Kidney tubule cell (primary cell): Measurements from ENCODE around the gene C19orf38.
A peak's percentile ranks its signal among the peaks of the same experiment; 100 is the strongest.
"Not testable (repeated sequence)": the region's sequence is repeated elsewhere in the genome, so short reads cannot be mapped to it uniquely, and the experiment has no call there.

Experiments used
- DNase-seq: peaks from one replicate; pipeline ENCODE4 v3.0.0-alpha.2; 2018; ENCODE audit warnings: low spot score

The C19orf38 gene

DNA sequence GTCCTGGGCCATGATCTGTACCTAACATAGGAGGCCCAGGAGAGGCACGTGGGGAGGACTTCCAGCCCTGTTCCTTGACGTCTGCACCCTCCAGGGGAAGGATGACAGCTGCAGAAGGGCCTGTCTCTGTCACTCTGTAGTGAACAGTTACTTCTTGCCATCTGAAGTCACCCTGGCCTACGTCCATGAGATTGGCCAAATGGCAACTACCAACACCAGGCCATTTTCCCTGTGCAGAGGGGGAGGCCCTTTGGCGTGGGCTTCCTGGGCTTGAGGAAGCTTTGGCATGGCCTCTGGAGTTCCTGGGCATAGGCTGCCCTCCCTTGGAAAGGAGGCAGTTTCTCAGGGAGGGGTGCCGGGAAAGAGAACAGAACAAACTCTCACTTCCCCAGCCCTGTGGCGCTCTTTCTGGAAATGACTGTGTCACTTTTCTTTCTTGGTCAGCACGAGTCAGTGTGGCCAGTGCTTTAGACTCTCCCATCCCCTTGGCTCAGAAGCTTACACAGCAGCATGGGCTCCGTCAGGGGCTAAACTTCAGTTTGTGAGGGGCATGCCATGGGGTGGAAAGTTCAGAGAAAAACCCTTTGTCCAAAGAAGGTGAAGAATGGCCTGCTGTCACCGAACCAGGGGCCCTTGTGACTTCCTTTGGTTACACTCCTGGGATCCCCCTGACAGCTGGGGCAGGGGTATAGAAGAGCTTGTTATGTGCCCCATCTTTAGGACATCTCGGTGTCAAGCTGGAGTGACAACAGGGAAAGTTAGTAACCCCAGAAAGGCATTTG is 28.4 kb downstream of the C19orf38 start:
- DNase-seq, result no peak

DNA sequence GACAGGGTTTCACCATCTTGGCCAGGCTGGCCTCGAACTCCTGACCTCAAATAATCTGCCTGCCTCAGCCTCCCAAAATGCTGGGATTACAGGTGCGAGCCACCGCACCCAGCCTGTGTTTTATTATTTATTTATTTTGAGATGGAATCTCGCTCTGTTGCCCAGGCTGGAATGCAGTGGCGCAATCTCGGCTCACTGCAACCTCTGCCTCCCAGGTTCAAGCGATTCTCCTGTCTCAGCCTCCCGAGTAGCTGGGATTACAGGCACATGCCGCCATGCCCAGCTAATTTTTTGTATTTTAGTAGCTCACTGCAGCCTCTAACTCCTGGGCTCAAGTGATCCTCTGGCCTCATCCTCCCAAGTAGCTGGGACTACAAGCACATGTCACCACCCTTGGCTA is 29.4 kb downstream of the C19orf38 start:
- not testable (repeated sequence) for DNase-seq

DNA sequence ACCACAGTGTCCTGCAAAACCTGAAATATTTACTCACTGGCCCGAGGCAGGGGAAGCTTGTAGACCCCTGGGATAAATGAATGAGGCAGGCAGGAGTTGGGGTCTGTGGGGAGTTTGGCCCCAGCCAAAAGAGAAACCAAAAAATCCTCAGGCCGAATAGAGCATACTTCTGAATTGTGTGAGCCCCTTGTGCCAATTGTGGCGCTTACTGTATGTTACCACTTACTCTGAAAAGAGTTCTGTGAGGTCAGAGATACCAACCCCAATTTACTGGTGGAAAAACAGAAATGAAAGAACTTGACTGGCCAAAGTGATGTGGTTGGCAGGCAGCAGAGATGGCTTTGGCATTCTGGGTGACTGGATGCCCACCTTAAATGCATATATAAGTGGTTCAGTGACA is 30.0 kb downstream of the C19orf38 start:
- no peak for DNase-seq

DNA sequence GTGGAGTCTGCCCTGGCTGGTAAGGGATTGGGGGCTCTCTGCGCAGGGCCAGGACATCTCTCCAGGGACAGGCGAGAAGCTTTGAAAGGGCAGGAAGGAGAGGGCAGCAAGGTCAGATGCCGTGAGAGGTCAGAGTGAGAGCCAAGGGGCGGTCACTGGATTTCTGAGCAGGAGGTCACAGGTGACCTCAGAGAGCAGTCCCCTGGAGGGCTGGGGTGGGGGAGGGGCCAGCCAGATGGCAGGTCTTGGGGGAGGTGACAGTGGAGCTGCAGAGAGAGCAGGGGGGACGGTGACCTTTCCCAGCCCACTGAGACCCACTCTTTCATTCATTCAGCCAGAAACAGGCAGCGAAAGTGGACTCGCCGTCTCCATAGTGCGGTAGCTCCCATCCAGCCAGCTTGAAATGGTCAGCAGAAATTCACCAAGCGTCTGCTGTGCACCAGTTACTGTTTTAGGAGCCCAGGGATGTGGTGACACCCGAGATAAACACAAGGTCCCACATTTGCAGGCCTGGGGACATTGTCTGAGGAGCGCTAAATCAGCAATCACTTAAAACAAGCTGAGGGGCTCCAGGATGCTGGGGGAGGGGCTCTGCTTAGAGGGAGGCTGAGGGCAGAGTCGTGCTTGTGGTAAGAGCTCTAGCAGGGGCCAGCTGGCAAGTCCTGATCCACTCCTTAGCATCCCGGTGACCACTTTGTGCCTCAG is 33.3 kb downstream of the C19orf38 start:
- DNase-seq, result no peak

DNA sequence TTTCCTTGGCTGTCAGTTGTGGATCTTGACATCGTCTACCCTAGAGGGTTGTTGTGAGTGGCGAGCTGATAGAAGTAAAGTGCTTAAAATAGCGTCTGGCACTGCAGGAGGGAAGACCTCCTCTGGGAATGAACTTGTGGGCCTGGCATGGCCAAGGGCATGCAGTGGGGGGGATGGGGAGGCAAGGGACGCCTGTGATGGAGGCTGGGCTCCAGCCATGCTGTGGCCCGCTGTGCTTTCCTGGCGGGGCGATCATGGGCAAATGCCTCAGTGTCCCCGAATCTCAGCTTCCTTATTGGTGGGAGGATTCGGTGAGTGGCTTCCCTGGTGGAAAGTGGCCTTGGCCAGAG is 33.9 kb downstream of the C19orf38 start:
- DNase-seq, result no peak

DNA sequence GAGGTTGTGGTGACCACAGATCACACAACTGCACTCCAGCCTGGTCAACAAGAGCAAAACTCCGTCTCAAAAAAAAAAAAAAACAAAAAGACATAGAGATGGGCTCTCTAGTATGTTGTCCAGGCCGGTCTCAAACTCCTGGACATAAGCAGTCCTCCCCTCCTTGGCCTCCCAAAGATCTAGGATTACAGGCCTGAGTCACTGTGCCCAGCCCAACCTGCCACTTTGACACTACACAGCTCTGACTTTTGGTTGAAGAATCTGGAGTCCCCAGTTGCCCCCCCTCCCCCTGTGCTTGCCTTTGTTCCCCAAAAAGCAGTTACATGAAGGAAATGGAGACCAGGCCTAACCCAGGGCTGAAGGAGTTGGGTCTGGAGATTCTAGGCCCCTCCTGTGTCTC is 36.1 kb downstream of the C19orf38 start:
- no peak for DNase-seq

DNA sequence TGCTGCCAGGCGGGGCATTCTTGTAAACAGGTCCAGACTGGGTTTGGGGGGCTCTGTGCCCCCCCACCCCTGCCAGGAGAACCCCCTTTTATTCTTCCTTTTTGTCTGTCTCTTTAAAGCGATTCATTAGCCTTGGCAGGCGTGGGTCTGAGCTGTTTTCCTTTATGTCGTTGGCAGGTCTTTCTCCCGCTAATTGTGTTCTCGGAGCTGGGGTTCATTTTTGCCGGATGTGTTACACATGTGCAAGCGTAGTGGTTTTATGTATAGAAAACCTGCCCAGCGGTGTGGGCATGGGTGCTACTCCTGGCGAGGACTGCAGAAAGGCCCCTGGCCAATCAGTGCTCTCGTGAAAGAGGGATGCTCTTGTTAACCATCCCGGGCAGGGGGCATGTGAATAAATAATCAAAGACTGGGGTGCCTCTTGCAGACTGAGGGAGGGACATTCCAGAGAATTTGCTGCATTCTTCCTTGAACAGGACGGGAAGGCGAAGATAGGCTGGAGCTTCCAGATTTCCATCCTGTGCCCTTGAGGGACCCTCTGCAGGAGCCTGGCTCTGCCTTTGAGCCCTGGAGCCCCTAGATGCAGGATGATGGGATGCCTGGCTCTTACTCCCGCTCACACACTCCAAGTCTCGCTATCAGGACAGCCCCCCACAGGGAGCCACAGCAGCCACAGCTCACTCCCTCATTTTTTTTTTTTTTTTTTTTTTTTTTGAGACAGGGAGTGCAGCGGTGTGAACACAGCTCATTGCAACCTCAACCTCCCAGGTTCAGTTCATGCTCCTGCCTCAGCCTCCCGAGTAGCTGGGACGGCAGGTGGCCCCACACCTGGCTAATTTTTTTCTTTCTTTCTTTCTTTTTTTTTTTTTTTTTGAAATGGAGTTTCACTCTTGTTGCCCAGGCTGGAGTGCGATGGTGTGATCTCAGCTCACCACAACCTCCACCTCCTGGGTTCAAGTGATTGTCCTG is 37.3 kb downstream of the C19orf38 start:
- no peak for DNase-seq

DNA sequence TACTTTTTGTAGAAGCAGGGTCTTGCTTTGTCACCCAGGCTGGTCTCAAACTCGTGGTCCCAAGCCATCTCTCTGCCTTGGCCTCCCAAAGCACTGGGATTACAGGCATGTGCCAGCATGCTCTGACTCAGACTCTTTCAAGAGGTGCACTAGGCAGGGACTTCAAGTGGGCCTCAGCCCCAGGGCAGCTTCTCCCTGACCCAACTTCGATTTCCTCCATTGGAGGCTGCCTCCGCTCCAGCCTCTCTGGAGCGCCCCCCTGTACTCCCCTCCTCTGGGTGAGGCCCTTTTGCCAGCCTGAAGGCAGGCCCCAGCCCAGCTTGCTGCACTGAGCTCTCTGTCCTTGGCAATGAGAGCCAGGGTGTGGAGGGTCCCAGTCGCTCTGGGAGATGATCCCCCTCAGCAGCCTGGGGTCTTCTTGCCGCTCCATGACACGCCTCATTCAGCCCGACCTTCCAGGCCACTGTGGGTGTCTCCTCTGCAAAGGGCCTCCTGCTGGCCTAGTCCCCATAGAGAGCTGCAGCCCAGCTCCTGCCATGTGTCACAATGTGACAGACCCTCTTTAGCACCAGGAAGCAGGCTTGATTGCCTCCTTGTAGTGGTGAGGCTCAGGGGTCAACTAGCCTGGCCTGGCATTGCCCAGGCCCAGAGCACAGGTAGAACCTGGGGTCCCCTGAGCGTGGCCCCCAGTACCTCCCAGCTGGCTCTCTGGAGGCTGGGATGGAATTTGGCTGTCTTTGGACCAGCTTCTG is 39.6 kb downstream of the C19orf38 start:
- no peak for DNase-seq

DNA sequence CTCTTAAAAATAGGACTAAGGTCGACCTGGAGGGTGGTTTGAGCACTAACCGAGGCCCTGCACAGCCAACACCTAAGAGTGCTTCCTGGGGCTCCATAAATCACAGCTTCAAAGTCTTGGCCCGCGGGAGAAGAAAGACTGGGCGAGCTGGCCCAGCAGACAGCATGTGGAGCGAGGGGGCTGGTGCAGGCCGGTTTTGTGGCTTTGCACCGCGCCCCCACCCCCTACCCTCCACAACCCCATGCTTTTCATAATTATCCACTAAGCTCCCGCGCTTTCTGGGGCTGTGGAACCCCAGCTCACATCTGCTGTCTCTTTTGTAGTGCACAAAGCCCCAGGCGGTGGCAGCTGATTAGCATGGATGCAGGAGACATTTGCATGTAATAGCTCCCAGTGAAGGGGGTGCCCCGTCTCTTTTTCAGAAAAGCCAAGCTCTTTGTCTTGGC is 40.2 kb downstream of the C19orf38 start:
- no peak for DNase-seq

DNA sequence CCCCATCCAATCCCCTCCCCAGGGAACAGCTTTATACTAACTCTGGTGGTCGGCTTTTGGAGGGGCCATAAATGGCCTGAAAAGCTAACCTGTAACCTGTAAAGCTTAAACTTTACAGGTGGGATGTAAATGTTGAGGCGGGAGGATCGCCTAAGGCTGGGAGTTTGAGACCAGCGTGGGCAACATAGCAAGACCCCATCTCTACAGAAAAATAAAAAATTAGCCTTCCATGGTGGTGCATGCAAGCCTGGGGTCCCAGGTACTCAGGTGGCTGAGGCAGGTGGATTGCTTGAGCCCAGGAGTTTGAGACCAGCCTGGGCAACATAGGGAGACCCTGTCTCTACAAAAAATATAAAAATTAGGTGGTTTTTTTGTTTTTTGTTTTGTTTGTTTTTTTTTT is 41.7 kb downstream of the C19orf38 start:
- no peak for DNase-seq

DNA sequence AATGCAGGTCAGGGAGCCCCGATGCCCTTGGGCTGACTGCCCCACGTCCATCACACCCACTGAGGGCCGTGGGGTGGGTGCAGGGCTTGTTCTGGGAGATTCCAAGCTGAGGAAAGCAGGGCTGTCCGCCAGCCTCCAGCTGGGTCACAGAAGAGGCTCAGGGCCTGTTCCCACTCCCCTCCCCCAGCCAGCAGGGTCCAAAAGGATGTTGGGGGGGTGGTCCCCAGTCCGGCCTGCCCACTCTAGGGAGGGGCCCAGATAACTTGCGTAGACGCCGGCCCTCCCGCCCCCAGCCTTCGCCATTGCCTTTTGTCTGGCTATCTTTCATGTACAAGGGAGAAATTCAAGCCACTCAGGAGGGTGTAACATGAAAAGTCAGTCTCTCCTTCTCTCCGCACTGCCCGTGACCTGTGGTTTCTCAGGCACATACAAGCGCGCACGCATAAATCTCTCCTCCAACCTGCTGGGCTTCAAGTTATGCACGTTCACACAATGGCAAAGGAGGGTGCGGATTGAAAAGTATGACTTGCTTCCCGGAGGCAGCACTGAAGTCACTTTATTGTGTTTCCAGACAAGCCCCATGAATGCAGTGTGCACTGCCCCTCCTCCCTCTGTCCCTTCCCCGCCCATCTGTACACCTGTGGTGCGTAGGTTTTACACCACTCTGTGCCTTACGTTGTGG is 43.3 kb downstream of the C19orf38 start:
- DNase-seq, result peak; percentile 65

DNA sequence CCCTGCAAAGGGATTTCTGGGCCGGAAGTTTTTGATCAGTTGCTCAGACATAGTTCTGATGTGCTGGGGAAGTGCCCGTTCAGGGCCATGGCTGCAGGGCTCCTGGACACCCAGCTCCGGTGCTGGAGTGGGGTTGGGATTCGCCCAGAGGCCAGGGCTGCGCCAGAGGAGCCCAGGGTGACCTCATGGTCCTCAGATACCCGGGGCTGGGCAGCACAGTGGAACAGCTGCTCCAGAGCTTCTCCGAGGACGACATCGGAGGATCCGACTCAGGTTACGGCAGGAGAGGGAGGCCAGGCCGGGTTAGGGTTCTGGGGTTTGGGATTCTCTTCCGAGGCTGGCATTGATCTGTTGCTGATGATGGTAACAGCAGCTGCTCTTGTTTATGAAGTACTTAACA is 44.0 kb downstream of the C19orf38 start:
- DNase-seq, result no peak

DNA sequence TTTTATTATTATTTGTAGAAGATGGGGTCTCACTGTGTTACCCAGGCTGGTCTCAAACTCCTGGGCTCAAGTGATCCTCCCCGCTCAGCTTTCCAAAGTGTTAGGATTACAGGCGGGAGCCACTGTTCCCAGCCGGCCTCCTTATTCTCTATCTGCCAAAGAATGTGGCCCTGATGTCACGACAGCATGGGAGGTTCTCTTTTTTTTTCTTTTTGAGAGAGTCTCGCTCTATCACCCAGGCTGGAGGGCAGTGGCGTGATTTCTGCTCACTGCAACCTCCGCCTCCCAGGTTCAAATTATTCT is 46.6 kb downstream of the C19orf38 start:
- DNase-seq, result no peak

DNA sequence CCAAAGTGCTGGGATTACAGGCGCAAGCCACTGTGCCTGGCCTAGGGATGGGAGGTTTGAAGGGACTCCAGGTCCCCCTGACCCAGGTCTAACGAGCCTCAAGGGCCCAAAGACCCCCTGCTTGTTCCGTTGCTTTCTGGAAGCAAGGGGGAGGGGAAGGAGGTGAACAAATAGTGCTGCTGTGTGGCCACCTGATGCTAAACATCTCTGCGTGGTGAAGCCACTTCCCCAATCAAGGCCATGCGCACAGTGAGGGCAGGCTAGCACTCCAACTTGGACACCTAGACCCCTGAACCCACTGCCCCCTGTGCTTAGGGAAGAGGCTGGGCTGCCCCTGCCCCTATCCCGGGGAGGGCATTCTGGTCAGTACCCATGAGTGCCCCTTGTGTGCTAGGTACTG is 47.1 kb downstream of the C19orf38 start:
- DNase-seq, result no peak

DNA sequence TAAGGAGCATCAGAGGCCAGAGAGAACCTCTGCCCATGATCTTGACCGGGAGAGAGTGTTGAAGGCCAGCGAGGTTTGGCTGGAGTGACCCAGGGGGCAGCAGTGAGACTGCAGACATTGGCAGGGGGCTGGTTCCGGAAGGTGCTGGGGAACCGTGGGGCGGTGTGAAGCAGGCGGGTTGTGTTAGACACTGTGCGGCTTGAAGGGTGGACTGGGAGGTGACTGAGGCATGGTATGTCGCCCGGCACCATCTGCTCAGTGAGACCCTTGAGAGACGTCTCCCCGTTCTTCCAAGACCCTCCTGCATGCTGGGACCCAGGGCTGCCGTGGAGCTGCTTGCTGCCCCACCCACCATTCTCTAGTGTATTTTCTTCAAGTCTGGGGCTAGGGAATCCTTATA is 47.7 kb downstream of the C19orf38 start:
- DNase-seq, result no peak

DNA sequence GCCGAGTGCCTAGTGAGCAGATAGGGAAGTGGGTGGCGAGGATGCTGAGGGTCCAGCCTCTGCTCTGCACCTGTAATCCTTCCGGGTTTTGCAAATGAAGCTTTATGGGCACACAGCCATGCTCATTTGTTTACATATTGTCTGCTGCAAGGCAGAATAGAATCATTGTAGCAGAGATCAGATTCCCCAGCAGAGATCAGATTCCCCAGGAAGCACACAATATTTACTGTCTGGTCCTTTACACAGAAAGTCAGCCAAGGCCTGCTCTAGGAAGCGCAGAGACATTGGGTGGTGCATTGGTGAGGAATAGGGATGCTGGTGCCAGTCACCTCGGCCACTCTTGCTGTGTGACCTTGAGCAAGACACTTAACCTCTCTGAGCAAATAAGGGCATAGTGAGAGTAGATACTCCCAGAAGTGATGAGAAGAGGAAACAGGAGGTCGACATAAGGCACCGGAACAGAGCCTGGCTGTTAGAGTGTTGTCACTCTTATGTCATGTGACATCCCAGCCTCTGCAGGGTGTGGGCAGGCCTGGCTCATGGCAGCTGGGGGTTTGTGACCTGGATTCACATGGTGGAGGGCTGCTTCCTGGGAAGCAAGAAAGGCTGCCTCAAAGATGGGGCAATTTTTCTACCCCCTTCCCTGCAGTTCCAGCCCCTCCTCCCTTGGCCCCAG is 48.8 kb downstream of the C19orf38 start:
- no peak for DNase-seq

DNA sequence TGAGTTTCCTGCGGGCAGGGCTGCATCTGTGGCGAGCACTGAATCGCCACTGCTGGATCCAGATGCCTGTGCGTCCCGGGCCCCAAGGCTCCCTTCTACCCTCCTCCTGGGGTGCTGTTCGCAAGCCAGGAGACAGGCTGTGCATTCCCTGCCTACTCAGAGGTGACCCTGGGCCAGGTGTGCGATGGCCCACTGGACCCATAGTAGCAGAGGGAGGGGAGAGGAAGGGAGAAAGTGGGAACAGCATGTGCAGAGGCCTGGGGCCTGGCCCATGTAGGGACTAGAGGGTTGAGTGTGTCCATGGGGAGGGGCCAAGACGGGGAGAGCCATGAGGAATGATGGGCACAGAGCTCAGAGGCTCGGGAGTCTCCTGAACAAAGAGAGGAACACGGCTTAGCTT is 50.4 kb downstream of the C19orf38 start:
- no peak for DNase-seq

DNA sequence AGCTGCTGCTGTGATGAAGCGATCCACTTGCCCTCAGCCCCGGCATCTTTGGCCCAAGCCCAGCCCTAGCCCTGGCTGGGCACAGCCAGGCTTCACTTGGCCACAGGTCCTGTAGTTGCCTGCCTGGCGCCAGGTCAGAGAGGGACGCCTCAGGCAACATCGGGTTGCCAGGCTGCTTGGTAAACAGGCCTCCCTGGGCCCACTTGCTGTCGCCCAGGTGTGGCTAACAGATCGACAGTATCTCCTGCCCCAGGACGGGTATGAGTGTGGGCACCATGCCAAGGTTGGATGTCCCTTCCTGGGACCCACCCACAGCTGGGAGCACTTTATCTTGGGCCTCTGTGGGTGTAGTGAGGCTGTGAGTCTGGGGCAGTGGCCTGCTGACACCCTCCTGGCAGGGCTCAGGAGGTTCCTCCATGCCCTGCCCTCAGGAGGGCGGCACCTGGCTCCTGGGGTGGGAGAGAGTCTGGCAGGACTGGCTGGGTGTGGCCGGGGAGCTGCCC is 51.0 kb downstream of the C19orf38 start:
- DNase-seq, result peak; percentile 76

DNA sequence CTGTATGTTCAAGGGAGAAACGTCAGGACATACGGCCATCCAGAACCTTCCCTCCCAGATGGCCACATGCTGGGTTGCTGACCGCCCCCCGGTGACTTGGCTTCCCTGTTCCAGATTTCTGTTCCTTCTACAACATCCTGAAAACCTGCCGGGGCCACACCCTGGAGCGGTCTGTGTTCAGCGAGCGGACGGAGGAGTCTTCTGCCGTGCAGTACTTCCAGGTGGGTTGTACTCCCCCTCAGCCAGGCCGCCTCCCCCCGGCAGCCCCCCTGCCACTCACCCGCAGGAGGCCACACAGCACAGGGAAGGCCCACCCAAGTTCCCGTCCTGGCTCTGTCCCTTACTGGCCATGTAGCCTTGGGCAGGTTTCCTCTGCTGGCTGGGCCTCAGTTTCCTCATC is 59.7 kb downstream of the C19orf38 start:
- DNase-seq, result no peak

DNA sequence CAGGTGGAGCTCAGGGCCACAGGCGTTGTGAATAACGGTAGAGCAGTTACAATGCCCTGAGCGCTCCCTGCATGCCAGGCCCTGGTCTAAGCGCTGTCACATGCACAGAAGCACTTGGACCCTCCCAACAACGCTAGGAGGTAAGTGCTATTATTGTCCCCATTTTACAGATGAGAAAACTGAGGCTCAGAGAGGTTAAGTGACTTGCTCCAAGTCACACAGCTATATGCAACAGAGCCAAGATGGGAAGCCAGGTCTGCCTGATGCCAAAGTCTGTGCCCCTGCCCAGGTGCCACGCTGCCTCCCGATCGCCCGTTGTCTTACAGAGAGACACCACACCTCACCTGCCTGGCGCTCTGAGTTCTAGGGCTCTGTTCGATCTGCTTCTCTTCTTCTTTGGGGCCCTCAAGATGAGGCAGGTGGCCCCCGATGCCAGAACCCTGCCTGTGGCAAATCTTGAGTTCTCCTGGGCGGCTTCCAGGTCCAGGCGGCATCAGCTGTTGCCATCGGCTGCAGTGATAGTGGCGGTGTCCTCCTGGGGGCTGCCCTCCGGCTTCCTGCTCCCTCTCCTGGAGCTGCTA is 60.3 kb downstream of the C19orf38 start:
- DNase-seq, result no peak
